HTR-8/SVneo (cell line): ENCODE data around the gene BPIFB1.
A peak's percentile ranks its signal among the peaks of the same experiment; 100 is the strongest.

Experiments used
- DNase-seq: peaks from one replicate; pipeline ENCODE4 v3.0.0; 2011; ENCODE audit warnings: low spot score, mixed read lengths; ENCODE audit not compliant: insufficient read length
- FAIRE-seq: peaks from 2 replicates; lab custom pipeline; 2011; peaks lifted over from hg19 to GRCh38; lab: Jason Lieb, UNC

BPIFB1 gene

DNA sequence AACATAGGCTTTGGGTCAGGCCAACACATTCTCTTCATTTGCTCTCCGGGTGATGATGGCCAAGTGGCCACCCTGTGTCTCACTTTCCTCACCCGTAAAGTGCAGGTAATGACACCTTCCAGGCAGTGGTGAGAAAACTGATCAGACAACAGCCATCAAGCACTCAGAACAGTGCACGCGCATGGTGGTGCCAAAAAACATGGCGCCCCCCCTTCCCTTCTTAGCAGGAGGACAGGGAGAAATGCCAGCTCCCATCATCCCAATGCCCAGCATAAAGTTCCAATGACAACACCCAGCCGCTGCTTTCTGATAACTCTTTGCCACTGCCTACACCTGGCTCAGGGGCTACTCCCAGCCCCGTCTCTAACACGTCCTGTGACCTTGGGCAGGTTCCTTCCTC, 8.4 kb downstream of the BPIFB1 start:
- DNase-seq (no peak), FAIRE-seq (no peak)

DNA sequence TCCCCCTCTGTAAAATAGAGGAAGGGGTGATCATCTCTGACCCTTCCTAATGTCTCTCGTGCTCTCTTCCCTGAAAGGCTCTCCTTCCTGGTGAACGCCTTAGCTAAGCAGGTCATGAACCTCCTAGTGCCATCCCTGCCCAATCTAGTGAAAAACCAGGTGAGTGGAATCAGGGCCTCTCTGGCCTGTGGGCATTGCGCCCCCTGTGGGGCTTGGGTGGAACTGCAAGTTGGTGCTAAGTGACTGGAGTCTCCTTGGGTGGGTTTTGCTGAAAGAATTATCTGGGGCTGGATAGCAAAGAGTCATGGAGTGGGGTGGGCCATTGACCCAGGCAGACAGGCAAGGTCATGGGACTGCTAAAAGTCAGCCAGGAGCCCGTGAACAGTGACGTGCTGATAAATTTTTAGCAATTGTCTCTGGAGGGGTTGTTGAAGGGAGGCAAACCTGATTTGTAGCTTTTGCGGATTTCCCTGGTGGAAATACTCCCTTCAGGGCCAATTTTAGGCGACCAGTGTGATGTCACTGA, 8.9 kb downstream of the BPIFB1 start:
- FAIRE-seq: no peak
- peak; percentile 51 for DNase-seq

DNA sequence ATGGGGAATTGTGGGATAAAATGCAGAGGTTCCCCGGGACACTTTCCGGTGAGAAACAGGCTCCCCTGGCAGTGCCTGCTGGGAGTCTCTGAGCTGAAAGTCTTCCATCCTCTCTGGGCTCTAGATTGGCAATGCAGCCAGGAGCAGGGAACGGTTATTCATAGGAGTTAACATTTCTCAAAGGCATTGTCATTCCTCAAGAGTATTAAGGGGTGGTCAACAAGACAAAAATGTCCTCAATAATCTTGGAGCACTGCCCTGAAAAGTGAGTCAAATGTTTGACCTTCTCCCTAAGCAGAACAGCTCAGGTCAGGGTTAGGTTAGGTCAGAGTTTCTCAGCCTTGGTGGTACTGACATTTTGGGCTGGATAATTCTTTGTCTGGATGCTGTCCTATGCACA, 13.2 kb downstream of the BPIFB1 start:
- no peak for DNase-seq
- FAIRE-seq: no peak

DNA sequence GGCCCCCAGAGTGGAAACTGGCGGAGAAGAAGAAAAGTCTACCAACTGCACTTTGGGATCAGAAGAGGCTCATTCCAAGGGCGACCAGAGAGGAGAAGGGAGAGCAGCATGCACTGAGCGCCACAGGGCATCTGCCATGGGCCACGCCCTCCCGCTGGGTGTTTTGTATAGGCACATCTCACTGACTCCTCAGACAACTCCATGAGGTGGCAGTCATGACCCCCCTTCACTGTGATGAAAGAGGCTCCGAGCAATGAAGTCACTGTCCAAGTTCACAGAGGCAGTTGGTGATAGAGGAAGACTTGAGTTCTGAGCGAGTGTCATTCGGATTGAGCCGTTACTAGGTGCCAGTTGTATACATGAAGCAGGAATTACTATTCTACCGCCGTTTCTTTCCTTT, 15.4 kb downstream of the BPIFB1 start:
- FAIRE-seq (no peak), DNase-seq (no peak)

DNA sequence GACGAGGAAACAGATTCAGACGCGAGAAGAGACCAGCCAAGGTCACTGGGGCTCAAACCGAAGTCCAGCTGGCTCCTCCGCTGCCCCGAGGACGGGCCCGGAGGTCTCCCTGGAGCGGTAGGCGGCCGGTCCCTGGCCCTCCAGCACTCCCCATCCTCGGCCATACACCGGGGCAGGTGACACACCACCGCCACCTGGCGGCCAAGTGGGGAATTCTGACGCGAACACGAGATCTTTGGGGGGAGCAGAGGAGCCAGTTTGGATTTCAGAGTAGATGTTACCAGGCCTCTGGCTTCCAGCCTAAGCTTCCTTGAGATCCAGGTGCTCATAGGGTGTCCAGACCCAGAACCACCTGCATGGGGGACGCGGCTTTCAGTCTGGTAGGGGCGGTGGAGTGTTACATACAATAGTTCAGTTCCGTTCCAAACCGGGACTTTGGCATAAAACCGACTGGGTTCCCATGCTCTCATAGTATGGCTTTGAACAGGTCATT, 16.1 kb downstream of the BPIFB1 start:
- FAIRE-seq: peak; percentile 88

DNA sequence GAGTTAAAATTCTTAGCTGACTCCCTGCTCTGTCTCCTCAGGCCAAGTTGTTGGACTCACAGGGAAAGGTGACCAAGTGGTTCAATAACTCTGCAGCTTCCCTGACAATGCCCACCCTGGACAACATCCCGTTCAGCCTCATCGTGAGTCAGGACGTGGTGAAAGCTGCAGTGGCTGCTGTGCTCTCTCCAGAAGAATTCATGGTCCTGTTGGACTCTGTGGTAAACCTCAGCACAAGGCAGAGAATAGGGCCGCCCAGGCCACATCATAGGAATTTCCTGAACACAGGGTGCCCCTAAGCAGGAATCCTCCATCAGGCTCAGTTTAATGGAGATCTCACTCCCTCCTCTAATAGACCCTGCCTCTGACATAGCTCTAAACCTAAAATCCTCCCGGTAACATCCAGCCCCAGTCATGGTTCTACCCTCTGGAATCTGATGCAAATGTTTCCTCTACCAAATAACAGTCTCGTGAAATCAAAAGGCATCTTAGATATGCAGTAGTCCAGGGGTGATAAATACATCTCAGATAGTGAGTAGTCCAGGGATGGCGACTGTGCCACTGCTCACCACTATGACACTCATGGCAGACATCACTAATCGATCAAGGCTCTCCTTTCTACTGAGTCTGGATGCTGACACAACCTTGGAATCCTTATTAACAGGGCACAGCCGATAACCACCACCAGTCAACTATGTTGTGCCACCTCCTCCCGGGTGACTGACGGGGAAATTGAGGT, 18.3 kb downstream of the BPIFB1 start:
- FAIRE-seq: no peak
- no peak for DNase-seq

More for the DNA sequence above, 16.1 kb downstream of the BPIFB1 start:
- DNase-seq: peak; percentile 84

DNA sequence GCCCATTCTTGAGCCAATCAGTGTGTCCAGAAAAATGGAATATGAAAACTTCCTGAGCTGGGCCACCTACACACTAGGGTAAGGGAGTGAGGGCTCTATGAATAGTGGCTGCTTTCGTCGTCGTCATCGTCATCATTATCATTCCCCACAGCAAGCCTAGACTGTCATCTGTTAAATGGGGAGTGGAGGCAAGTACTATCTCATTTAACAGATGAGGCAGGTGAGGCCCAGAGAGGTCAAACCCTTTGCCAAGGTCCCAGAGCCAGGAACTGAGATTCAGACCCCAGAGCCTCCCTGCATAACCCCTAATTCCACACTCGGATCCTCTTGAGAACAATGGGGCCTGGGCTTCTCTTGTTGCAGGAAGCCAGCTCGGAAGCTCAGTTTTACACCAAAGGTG, 20.6 kb downstream of the BPIFB1 start:
- FAIRE-seq (no peak), DNase-seq (no peak)

DNA sequence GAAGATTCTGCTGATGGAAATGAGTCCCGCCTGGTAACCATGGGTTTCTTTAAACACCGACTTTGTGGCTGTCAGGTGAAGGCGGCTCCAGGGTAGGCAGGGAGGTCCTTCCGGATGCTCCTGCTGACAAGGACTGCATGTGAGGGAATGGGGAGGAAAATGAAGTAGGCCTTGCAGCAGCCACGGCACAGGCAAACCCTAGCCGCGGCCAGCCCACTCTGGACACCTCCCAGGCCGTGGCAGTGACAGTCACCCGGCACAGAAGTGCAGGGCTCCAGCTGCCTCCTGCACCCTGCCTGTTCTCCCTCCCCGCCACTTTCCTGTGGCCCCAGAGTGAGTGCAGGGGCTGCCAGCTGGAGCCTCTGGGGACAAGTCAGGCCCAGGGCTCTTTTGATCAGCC, 21.0 kb downstream of the BPIFB1 start:
- DNase-seq (no peak), FAIRE-seq (no peak)

DNA sequence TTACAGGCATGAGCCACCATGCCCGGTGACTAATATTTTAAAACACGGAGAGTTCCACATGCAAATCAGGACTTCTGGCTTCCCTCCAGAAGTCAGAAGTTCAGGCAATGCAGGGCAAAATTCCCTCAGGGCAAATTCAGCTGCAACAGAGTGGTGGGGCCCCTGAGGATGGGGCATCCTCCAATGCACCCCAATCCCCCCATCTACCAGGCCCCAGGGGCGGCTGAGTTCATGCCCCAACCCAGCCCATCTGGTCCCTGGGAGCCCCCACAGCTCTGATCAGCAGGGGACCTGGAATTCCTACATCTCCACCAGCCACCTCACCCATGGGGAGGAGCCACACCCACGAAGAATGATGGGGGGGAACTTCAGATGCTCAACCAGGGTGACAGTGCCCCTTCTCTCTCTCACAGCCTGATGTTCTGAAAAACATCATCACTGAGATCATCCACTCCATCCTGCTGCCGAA, 22.6 kb downstream of the BPIFB1 start:
- DNase-seq: peak; percentile 70
- FAIRE-seq: peak; percentile 59

DNA sequence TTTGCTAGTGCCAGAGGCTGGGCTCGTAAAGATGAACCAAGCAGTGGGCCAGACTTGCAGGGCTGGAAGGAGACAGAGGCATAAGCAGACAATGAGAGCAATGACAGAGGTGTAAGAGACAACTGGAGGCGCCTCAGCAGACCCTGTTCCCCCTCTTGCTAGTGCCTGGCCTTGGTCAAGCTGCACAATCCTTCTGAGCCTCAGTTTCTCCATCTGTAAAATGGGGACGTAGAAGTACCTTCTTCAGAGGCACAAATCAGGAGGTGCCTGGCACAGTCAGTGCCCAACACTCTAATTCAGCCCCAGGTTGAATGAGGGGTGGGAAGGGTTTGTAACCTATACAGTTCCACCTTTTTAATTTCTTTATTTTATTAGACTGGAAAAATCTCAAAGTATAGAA, 23.2 kb downstream of the BPIFB1 start:
- FAIRE-seq: no peak
- no peak for DNase-seq

DNA sequence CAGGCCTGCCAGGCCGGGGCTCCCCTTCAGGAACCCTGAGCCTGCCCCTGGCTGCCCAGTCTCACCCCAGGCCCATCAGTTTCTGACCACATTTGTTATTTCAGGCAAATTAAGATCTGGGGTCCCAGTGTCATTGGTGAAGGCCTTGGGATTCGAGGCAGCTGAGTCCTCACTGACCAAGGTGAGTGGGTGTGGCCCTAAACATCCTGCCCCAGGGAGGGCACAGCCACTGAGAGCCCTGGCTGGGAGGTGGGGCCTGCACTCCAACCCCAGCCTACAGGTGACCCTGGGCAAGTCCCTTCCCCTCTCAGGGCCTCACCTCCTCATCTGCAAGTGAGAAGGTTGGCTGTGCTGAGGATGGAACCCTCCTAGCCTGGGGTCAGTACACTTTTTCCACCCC, 23.8 kb downstream of the BPIFB1 start:
- FAIRE-seq (no peak), DNase-seq (no peak)

DNA sequence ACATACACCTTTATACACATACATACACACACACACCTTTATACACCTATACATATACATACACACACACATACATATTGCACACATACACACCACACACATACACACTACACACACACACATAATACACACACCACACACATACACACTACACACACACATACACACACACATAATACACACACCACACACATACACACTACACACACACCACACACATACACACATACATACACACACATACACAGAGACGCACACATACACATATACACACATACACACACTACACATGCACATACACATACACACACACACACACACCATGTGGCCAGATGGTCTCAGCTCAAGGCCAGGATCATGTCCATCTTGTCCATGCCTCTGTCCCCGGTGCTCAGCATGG, 25.7 kb downstream of the BPIFB1 start:
- DNase-seq (no peak), FAIRE-seq (peak; percentile 99)

DNA sequence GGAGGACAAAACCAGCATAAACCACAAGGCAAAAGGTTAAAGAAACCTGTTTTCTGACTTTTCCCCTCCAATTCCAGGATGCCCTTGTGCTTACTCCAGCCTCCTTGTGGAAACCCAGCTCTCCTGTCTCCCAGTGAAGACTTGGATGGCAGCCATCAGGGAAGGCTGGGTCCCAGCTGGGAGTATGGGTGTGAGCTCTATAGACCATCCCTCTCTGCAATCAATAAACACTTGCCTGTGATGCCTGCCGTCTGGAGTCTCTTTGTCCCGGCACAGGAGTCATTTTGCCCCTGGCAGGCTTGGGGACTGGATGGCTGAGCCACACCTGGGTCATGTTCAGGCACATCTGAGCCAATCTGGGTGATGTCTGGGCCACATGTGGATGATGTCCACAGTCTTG, 26.6 kb downstream of the BPIFB1 start:
- no peak for DNase-seq
- FAIRE-seq: no peak

DNA sequence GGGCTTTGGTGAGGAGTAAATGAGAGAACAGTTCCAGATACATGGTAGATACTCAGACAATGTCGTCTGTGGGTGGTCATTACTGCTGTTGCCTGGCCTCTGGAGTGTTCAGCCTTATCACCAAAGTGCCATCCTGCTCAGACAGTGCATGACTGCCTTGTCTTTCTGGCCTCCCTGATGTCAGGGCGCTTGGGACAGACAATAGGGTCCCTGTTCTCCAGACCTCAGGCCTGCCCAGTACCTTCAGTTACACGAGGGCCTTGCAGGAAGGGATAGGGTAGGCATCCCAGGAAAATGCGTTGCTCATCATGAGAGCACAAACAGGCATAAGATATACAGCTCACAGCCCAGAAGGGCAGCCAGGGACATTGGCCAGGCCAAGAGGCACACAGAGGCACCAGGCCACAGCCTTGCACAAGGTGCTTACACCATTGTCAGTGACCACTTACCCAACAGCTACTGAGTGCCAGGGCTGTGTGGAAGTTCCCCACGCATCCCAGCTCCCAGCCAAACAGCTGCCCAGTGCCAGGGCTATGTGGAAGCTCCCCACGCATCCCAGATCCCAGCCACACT, 27.4 kb downstream of the BPIFB1 start:
- DNase-seq (no peak), FAIRE-seq (peak; percentile 69)

DNA sequence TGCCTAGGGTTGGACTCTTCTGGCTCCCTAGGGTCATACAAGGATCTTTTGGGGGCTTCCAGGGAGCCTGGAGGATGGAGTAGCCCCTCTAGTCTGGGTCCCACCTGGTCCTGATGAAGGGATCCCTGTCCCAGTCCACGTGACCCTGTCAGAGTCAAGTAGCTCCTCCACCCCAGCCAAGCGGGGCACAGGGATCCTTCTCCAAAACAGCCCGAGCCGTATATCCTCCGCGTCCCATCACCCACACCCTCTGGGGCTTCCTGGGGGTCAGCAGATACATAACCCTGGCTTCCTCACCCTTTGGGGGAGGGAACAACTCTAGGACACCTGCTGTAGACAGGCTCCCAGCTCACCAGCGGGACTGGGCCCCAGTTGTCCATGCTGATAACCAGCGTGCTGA, 28.0 kb downstream of the BPIFB1 start:
- DNase-seq (no peak), FAIRE-seq (no peak)

DNA sequence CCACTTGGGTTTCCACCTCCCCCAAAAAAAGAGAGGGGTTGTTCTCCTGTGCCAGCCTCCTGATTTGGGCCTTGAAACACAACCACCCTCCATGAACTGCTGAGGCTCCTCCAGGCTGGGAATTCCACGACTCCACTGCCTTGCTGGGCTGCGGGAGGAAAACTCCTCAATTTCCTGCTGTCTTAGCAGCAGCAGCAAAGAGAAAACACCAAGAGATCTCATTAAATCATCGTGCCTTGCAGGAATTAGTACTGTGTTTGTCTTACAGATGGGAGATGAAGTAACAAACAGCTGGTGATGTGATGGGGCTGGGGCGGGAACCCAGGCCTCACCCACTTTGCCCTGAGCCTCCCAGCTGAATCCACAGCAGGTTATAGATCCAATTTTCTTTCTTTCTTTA, 29.0 kb downstream of the BPIFB1 start:
- DNase-seq (no peak), FAIRE-seq (no peak)

DNA sequence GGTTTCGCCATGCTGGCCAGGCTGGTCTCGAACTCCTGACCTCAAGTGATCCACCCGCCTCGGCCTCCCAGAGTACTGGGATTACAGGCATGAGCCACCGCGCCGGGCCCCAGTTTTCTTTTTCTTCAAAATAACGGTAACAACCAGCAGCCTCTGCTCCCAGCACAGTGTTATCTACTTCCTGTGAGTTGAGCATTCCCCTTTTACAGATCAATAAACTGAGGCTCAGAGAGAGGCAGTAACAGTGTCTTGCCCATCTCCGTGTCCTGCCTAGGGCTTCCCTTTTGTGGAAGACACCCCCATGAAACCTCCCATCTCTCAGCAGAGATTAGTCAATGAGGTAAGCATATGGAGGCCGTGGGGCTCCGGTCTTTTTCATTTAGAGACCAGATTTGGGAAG, 29.6 kb downstream of the BPIFB1 start:
- FAIRE-seq (no peak), DNase-seq (no peak)

DNA sequence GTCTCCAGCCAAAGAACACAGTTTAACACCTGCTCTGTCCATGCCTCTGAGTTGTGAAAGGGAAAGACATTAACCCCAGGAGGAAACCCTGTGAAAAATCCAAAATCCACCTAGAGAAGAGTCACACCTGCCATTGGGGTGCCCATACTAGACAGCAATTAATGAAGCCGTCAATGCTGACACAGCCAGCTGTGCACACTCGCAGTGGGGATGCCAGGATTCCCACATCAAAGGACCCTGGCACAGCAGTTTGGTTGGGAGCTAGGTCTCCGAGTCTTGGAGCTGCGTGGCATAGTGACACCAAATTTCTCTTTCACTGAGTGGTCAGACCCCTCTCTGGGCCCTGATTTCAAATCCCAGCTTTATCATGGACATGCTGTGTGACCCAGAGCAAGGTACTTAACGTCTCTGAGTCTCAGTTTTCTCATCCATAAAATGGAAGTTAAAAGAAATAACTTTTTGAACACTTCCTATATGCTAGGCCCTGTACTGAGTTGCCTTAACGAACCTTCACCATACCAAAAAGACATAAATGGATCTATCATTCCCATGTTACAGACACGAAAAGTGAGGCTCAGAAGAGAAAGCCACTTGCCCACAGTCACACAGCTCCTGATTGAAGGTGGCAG, 30.8 kb downstream of the BPIFB1 start:
- DNase-seq (no peak), FAIRE-seq (no peak)

DNA sequence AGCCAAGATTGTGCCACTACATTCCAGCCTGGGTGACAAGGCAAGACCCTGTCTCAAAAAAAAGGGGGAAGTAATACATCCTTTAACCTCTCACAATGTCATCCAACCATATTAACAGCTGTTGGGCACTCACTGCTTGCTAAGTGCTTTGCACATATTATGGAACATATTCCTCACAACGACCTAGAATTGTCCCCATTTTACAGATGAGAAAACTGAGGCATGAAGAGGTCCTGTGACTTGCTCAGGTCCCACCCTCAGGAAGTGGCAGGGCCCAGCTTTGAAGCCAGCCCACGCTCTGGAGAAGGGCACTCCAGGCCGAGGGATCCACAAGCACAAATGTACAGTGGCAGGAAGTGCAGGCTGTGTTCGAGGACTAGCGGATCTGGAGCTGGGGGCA, 33.3 kb downstream of the BPIFB1 start:
- DNase-seq (no peak), FAIRE-seq (no peak)

DNA sequence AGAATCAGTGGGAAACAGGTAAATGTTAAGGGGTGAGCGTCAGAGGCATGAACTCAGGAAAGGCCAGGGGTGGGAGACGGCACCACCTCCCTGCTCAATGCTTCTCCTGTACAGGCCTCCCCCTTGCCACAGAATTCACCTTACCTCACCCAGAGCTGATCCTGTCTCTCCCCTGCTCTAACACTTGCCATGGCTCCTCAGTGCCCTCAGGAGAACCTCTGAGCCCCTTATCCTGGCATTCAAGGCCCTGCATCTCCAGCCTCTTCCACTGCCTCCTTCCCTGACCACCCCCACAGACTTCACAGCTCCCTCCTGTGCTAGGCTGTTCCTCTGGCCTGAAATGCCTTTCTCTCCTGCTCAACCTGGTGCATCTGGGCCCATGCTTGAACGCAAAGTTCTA, 33.9 kb downstream of the BPIFB1 start:
- DNase-seq (no peak), FAIRE-seq (no peak)

DNA sequence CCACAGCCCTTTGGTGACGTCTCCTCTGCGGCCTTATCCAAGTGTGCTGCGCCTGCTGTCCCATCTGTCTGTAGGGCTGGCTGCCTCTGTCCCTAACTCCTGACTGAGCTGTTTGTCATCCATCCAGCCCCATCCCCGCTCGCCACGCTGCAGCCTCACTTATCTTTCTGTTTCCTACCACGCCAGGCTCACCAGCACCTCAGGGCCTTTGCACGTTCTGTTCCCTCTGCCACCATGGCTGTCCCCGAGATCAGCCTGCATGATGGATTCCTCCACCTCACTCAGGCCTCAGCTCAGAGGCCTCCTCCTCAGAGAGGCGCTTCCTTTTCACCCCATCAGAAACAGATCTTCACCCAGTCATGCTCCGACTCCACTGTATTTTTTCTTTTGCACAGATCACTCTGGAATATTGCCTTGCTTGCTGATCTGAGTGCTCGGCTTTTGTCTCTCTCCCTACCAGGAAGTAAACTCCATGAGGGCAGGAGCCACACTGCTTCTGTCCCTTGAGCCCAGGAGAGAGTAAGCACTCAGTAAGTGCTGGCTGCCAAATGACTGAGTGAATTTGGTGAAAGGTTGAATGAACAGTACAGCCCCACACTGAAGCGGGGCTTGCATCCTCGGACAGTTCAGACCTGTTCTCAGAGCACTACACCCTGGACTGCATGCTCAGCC, 34.5 kb downstream of the BPIFB1 start:
- no peak for FAIRE-seq
- DNase-seq: no peak
